HepG2 (cell line): ENCODE results near the gene POPDC2.

Source experiments
- BRF2 ChIP-seq: sonication (generic); formaldehyde crosslinking; IDR thresholded peaks from 2 replicates; pipeline ENCODE4 v1.8.1; 2022; ENCODE audit warnings: mild to moderate bottlenecking, missing genetic modification reagents
- NR2F2 ChIP-seq: IDR thresholded peaks from 2 replicates; pipeline ENCODE4 v1.6.1; 2012; ENCODE audit warnings: low read depth, inconsistent platforms, borderline replicate concordance
- PBX2 ChIP-seq: IDR thresholded peaks from 2 replicates; pipeline ENCODE4 v1.6.1; 2016; ENCODE audit warnings: control low read depth
- POLR2AphosphoS2 ChIP-seq: IDR thresholded peaks from 2 replicates; pipeline ENCODE4 v1.6.1; 2011; ENCODE audit warnings: low read depth, low read length, improper control_type of control experiment
- RNF2 ChIP-seq: fragments of 450-650 bp; conservative IDR thresholded peaks from 2 replicates; pipeline ENCODE4 v1.6.1; 2016; ENCODE audit warnings: low read depth

- TF ChIP-seq RNF2, result no peak
- no peak for TF ChIP-seq PBX2 (CRISPR knock-in tag)
- TF ChIP-seq POLR2AphosphoS2, result no peak
- no peak for TF ChIP-seq BRF2 (CRISPR knock-in tag)
- no peak for TF ChIP-seq NR2F2
Observed at GRCh38 chr3:119703820-119704531, 43.6 kb upstream of the POPDC2 start.
